ENCODE results near the gene TSPO. TPM values are rescaled to one million over a fixed set of nuclear protein-coding genes. Genes with fewer than 3 reads are reported as not detected.

TSPO gene
- total and polyA plus RNA-seq, 2 of the 8 experiments (the other 6 are each of a cell fraction or from before 2014, with no cell fraction given) = 19.9 to 51.5 TPM

GRCh38 chr22:43169310-43170130 lies 18.2 kb downstream of the TSPO start (continued):
- TF ChIP-seq CHD7 (IDR thresholded peaks at IDR 0.05; ENCODE audit: insufficient replicate concordance, low read length) (no peak), SP2 (IDR thresholded peaks at IDR 0.05; ENCODE audit: low read length) (no peak), GABPA (IDR thresholded peaks at IDR 0.05; ENCODE audit: borderline replicate concordance, insufficient read depth, low read length) (no peak), PHF8 (conservative IDR thresholded peaks at IDR 0.05; ENCODE audit: low read depth, low read length) (no peak), KDM5A (IDR thresholded peaks at IDR 0.05; ENCODE audit: low read length) (no peak), SUZ12 (IDR thresholded peaks at IDR 0.05; ENCODE audit: low read length) (no peak), CTBP2 (IDR thresholded peaks at IDR 0.05; ENCODE audit: borderline replicate concordance, insufficient read depth, insufficient read length, low read length) (no peak), SIRT6 (IDR thresholded peaks at IDR 0.05; ENCODE audit: low read length) (no peak), EZH2 (IDR thresholded peaks at IDR 0.05; ENCODE audit: low read depth, low read length, severe bottlenecking) (no peak)

Data from H1 (cell line).